HCT116 (cell line): ENCODE results near the gene MVK. TPM values are rescaled to one million over a fixed set of nuclear protein-coding genes. Genes with fewer than 3 reads are reported as not detected.

ENCODE experiments used
- ATAC-seq: fragments of 200-7000 bp; cut with Tn5 transposase; 2 replicates; pipeline ENCODE4 v1.9.1; 2020; ENCODE audit warnings: mild to moderate bottlenecking, moderate library complexity
- BruUV-seq: library from RNA; stranded (reverse); fragments of 400-500 nt; replicated peaks from 2 replicates; lab custom pipeline; 2021; lab: Mats Ljungman, UMichigan
- CTCF ChIA-PET: fragments of 300-600 bp; sonication (Branson Sonifier 250); formaldehyde crosslinking; loops from one replicate; lab custom pipeline; 2021; ENCODE audit warnings: antibody characterized with exemption; lab: Charles Lee
- POLR2A ChIA-PET: fragments of 300-600, 350-600 bp; sonication (Branson Sonifier 250); formaldehyde crosslinking; loops from one replicate; lab custom pipeline; 2021; ENCODE audit warnings: antibody characterized with exemption; lab: Charles Lee
- RAD21 ChIA-PET, 2 experiments: fragments of 300-600 bp; sonication (Branson Sonifier 250); formaldehyde crosslinking; loops; one replicate each; lab custom pipeline; 2023; ENCODE audit warnings: low total read pairs in 2 of 2; ENCODE audit not compliant: uncharacterized antibody in 2 of 2, unreplicated experiment in 2 of 2, low non-redundant PET in 1 of 2; lab: Charles Lee
- DNase-seq: peaks from one replicate; pipeline ENCODE4 v3.0.0-alpha.2; 2010; ENCODE audit warnings: low read depth, low spot score
- H2AFZ ChIP-seq: fragments of 200-600 bp; shearing (Covaris generic), sonication (generic); 2 replicates; pipeline ENCODE4 v1.6.1; 2017; ENCODE audit warnings: low read depth, mixed run types, mixed read lengths, antibody characterized with exemption, low read length; ENCODE audit not compliant: poor library complexity, severe bottlenecking
- H3K27ac ChIP-seq: 2 replicates; pipeline ENCODE4 v1.5.1; 2012; ENCODE audit warnings: low read depth, low read length
- H3K27me3 ChIP-seq: fragments of 200-600 bp; sonication (generic); 2 replicates; pipeline ENCODE4 v1.6.1; 2016; ENCODE audit warnings: mixed run types, low read length, mixed read lengths; ENCODE audit not compliant: insufficient read depth
- H3K36me3 ChIP-seq, 2 experiments: fragments of 200-500 bp in 1 of 2; fragments of 200-600 bp in 1 of 2; sonication (Bioruptor generic) in 1 of 2; sonication (generic) in 1 of 2; 2 replicates each; pipeline versions ENCODE4 v1.5.1 to v1.6.1; 2014 to 2016; ENCODE audit warnings: low read length in 2 of 2, inconsistent platforms in 1 of 2, mixed read lengths in 1 of 2, mixed run types in 1 of 2; ENCODE audit not compliant: insufficient read depth in 2 of 2, control insufficient read depth in 1 of 2
- H3K4me1 ChIP-seq, 2 experiments: fragments of 200-600 bp in 1 of 2; sonication (generic) in 1 of 2; 2 replicates each; pipeline versions ENCODE4 v1.5.1 to v1.6.1; 2012 to 2017; ENCODE audit warnings: low read length in 2 of 2, inconsistent platforms in 1 of 2, mild to moderate bottlenecking in 1 of 2, mixed read lengths in 1 of 2, mixed run types in 1 of 2, moderate library complexity in 1 of 2; ENCODE audit not compliant: insufficient read depth in 2 of 2, control insufficient read depth in 1 of 2
- H3K4me2 ChIP-seq: fragments of 200-600 bp; sonication (generic); 2 replicates; pipeline ENCODE4 v1.6.1; 2017; ENCODE audit warnings: mixed run types, low read length, mixed read lengths
- H3K4me3 ChIP-seq, 2 experiments: fragments of 200-600 bp in 1 of 2; sonication (generic) in 1 of 2; replicated peaks in 1 of 2; 2 replicates each; pipeline ENCODE4 v1.5.1; 2011 to 2016; ENCODE audit warnings: low read length in 2 of 2, control low read depth in 1 of 2, low read depth in 1 of 2, mild to moderate bottlenecking in 1 of 2, mixed read lengths in 1 of 2, mixed run types in 1 of 2
- H3K79me2 ChIP-seq: fragments of 200-600 bp; sonication (generic); 2 replicates; pipeline ENCODE4 v1.6.1; 2017; ENCODE audit warnings: mild to moderate bottlenecking, mixed run types, low read length, moderate library complexity, mixed read lengths; ENCODE audit not compliant: insufficient read depth
- H3K9ac ChIP-seq: fragments of 200-600 bp; sonication (generic); 2 replicates; pipeline ENCODE4 v1.6.1; 2016; ENCODE audit warnings: low read length, mixed read lengths
- H3K9me2 ChIP-seq: fragments of 200-600 bp; sonication (generic), shearing (Covaris generic); 2 replicates; pipeline ENCODE4 v1.6.1; 2017; ENCODE audit warnings: mixed run types, mild to moderate bottlenecking, moderate library complexity; ENCODE audit not compliant: insufficient read depth
- H3K9me3 ChIP-seq, 2 experiments: fragments of 200-500 bp in 1 of 2; fragments of 200-600 bp in 1 of 2; sonication (Bioruptor generic) in 1 of 2; sonication (generic) in 1 of 2; 2 replicates each; pipeline ENCODE4 v1.6.1; 2014 to 2017; ENCODE audit warnings: low read length in 2 of 2, mixed read lengths in 2 of 2, inconsistent platforms in 1 of 2, low read depth in 1 of 2, mild to moderate bottlenecking in 1 of 2, mixed run types in 1 of 2, moderate library complexity in 1 of 2; ENCODE audit not compliant: control insufficient read depth in 1 of 2, insufficient read depth in 1 of 2
- H4K20me1 ChIP-seq: fragments of 200-600 bp; sonication (generic), shearing (Covaris generic); 2 replicates; pipeline ENCODE4 v1.6.1; 2017; ENCODE audit warnings: mixed run types, mild to moderate bottlenecking, moderate library complexity; ENCODE audit not compliant: insufficient read depth
- CBX3 ChIP-seq: IDR thresholded peaks from 2 replicates; pipeline ENCODE4 v1.6.1; 2012; ENCODE audit warnings: low read depth
- ELF1 ChIP-seq: IDR thresholded peaks from 2 replicates; pipeline ENCODE4 v1.6.1; 2012; ENCODE audit warnings: low read depth, borderline replicate concordance
- EZH2 ChIP-seq: fragments of 200-600 bp; sonication (generic); IDR thresholded peaks from 2 replicates; pipeline ENCODE4 v1.6.1; 2017; ENCODE audit warnings: antibody characterized with exemption, mixed run types
- JUND ChIP-seq: IDR thresholded peaks from 2 replicates; pipeline ENCODE4 v1.6.1; 2012
- POLR2AphosphoS5 ChIP-seq: IDR thresholded peaks from 2 replicates; pipeline ENCODE4 v1.6.1; 2011; ENCODE audit warnings: mild to moderate bottlenecking, low read depth, low read length, moderate library complexity
- RAD21 ChIP-seq: IDR thresholded peaks from 2 replicates; pipeline ENCODE4 v1.6.1; 2012; ENCODE audit warnings: low read depth, mild to moderate bottlenecking
- REST ChIP-seq: IDR thresholded peaks from 2 replicates; pipeline ENCODE4 v1.6.1; 2012; ENCODE audit warnings: low read depth
- SRF ChIP-seq: IDR thresholded peaks from 2 replicates; pipeline ENCODE4 v1.6.1; 2012; ENCODE audit warnings: low read depth
- YY1 ChIP-seq: IDR thresholded peaks from 2 replicates; pipeline ENCODE4 v1.6.1; 2011; ENCODE audit warnings: low read length, low read depth, moderate library complexity, mild to moderate bottlenecking; ENCODE audit not compliant: insufficient replicate concordance; ENCODE audit errors: extremely low read depth
- ZFX ChIP-seq: fragments of 450-650 bp; IDR thresholded peaks from 2 replicates; pipeline ENCODE4 v1.6.1; 2017
- ZNF274 ChIP-seq: fragments of 200-500 bp; sonication (Bioruptor generic); IDR thresholded peaks from 2 replicates; pipeline ENCODE4 v1.6.1; 2014; ENCODE audit warnings: mild to moderate bottlenecking, low read depth, low read length, inconsistent platforms
- intact Hi-C: fragments of 100-400 bp; cut with micrococcal nuclease; formaldehyde crosslinking; loops from 2 replicates; pipeline ENCODE4 v1.10.0; 2022
- total RNA-seq: library from RNA; stranded (reverse); gene quantifications from one replicate; pipeline ENCODE4 v1.2.1, GENCODE V29; 2021; ENCODE audit not compliant: unreplicated experiment
- TF ChIP-seq, protein P1 (sequence below): IDR thresholded peaks from 2 replicates; pipeline ENCODE4 v1.6.1; 2011; ENCODE audit warnings: mild to moderate bottlenecking, low read length, moderate library complexity; ENCODE audit not compliant: insufficient replicate concordance; ENCODE audit errors: extremely low read depth
- TF ChIP-seq, protein P2 (sequence below): IDR thresholded peaks from 2 replicates; pipeline ENCODE4 v1.6.1; 2012

Gene MVK
- total RNA-seq, 1 experiment from 2014 or later = 17.3 TPM

DNA sequence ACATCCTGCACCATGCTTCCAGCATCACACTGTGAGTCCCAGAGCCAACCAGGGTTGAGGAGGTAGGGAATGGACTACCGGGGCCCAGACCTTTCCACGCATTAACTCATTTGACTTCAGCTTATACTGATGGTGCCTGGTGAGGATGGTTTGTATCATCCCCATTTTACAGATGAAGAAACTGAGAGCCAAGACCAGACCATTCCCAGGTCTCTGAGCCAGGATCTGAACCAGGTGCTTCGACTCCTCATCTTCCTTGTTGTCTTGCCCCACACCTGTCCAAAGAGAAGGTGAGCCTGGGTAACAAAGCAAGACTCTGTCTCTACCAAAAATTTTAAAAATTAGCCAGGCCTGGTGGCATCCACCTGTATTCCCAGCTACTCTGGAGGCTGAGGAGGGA lies 64.4 kb downstream of the MVK start:
- BruUV-seq = no TSS peak
- ChIA-PET CTCF (no interaction called here), POLR2A (no interaction called here), RAD21 (no interaction called here)
- Histone ChIP-seq H3K27ac (no peak overlapping the region), H3K4me1 (no peaks in the 10 kb centered on the region), H3K27me3 (no peaks in the 10 kb centered on the region), H3K9ac (no peak overlapping the region), H2AFZ (no peak overlapping the region), H3K4me3 (no peak overlapping the region), H3K9me2 (no peaks in the 10 kb centered on the region), H3K79me2 (no peaks in the 10 kb centered on the region), H3K9me3 (no peaks in the 10 kb centered on the region), H4K20me1 (no peaks in the 10 kb centered on the region), H3K4me2 (no peak overlapping the region), H3K36me3 (no peaks in the 10 kb centered on the region)
- intact Hi-C loops = no loop called here
- TF ChIP-seq, protein P1, sequence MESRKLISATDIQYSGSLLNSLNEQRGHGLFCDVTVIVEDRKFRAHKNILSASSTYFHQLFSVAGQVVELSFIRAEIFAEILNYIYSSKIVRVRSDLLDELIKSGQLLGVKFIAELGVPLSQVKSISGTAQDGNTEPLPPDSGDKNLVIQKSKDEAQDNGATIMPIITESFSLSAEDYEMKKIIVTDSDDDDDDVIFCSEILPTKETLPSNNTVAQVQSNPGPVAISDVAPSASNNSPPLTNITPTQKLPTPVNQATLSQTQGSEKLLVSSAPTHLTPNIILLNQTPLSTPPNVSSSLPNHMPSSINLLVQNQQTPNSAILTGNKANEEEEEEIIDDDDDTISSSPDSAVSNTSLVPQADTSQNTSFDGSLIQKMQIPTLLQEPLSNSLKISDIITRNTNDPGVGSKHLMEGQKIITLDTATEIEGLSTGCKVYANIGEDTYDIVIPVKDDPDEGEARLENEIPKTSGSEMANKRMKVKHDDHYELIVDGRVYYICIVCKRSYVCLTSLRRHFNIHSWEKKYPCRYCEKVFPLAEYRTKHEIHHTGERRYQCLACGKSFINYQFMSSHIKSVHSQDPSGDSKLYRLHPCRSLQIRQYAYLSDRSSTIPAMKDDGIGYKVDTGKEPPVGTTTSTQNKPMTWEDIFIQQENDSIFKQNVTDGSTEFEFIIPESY = no peak
- TF ChIP-seq REST (no peak), ELF1 (no peak), CBX3 (no peak), RAD21 (no peak), POLR2AphosphoS5 (no peak), JUND (no peak), ZFX (no peak), ZNF274 (no peak), SRF (no peak), YY1 (no peak), EZH2 (no peak)
- TF ChIP-seq, protein P2, sequence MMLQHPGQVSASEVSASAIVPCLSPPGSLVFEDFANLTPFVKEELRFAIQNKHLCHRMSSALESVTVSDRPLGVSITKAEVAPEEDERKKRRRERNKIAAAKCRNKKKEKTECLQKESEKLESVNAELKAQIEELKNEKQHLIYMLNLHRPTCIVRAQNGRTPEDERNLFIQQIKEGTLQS = no peak
- DNase-seq = no peak
- no peak for ATAC-seq
